Left lung (tissue), 14 donors: Measurements from ENCODE around the gene TXLNG. TPM values are rescaled to one million over a fixed set of nuclear protein-coding genes. Genes with fewer than 3 reads are reported as not detected.

ENCODE experiments used
- ATAC-seq: fragments of 200-7000 bp; cut with Tn5 transposase; one replicate; pipeline ENCODE4 v1.9.1; 2020; ENCODE audit warnings: moderate library complexity
- DNase-seq, 4 donors: peaks; one replicate each; pipeline ENCODE4 v3.0.0-alpha.2; 2013 to 2020
- H3K27ac ChIP-seq, 2 donors: fragments of 200-600 bp; sonication (generic) in 1 of 2; one replicate each; pipeline versions ENCODE4 v1.5.0 to v1.8.0; 2020 to 2021
- H3K27me3 ChIP-seq, 2 donors: fragments of 200-600 bp; sonication (generic) in 1 of 2; one replicate each; pipeline versions ENCODE4 v1.5.0 to v1.8.0; 2020 to 2021
- H3K36me3 ChIP-seq, 2 donors: fragments of 200-600 bp; sonication (generic) in 1 of 2; one replicate each; pipeline versions ENCODE4 v1.5.0 to v1.8.0; 2020 to 2021
- H3K4me1 ChIP-seq, 2 donors: fragments of 200-600 bp; one replicate each; pipeline ENCODE4 v1.8.0; 2021
- H3K4me3 ChIP-seq, 2 donors: fragments of 200-600 bp; sonication (generic) in 1 of 2; one replicate each; pipeline versions ENCODE4 v1.5.0 to v1.8.0; 2020 to 2021; ENCODE audit warnings: mild to moderate bottlenecking in 1 of 2
- H3K9me3 ChIP-seq, 2 donors: fragments of 200-600 bp; sonication (generic) in 1 of 2; one replicate each; pipeline versions ENCODE4 v1.5.0 to v1.8.0; 2020 to 2021
- CTCF ChIP-seq, 2 donors: fragments of 200-600 bp; sonication (generic) in 1 of 2; IDR thresholded peaks; one replicate each; pipeline versions ENCODE4 v1.5.0 to v1.8.0; 2021; ENCODE audit warnings: antibody characterized with exemption in 2 of 2
- intact Hi-C, 2 donors: fragments of 100-400 bp; cut with DNase I; formaldehyde crosslinking; loops; one replicate each; pipeline versions ENCODE4 v1.11.2 to v1.14.2; 2022
- long read RNA-seq, 12 donors: library from polyadenylated mRNA in 2 of 12; unstranded in 2 of 12; transcript quantifications; one replicate each; pipeline ENCODE4 v2.0.0 and lab custom pipeline, GENCODE V29; 2019 to 2026
- polyA plus RNA-seq, 6 donors: library from polyadenylated mRNA; unstranded; fragments of 120-200 nt; gene quantifications; one replicate each; pipeline ENCODE4 v1.2.1, GENCODE V29; 2013; ENCODE audit not compliant: insufficient read length in 6 of 6
- total RNA-seq, 2 donors: library from RNA; stranded (reverse); fragmentation: NEBNext Ultra II Directional; extraction: Animal tissue kit (Norgen Biotek cat#: 25700); gene quantifications; one replicate each; pipeline ENCODE4 v1.2.1, GENCODE V29; 2021
- donor health status: DM: no; HTN: yes; CAD: no.
- donor health status: DM: no; HTN: no; CAD: no.

The TXLNG gene
- 10 to 100 TPM in 1 of 2 donors, 1 to 10 TPM in 1; 9.6 to 11.3 TPM for total RNA-seq
- 10 to 100 TPM; 13.5 to 18.2 (median 16.9) TPM for polyA plus RNA-seq
- long read RNA-seq, donor 1, partial matches to known transcripts, result 7 of 7 reads
- long read RNA-seq, donor 1, other reads (novel, unspliced or antisense), result 0 of 7 reads
- long read RNA-seq, donor 2, partial matches to known transcripts, result 505 of 600 reads
- long read RNA-seq, donor 2, other reads (novel, unspliced or antisense), result 95 of 600 reads
- long read RNA-seq, donor 3, partial matches to known transcripts, result 135 of 274 reads
- long read RNA-seq, donor 3, other reads (novel, unspliced or antisense), result 139 of 274 reads
- long read RNA-seq, donor 4, partial matches to known transcripts, result 14 of 18 reads
- long read RNA-seq, donor 4, other reads (novel, unspliced or antisense), result 4 of 18 reads
- long read RNA-seq, donor 5, partial matches to known transcripts, result 162 of 237 reads
- long read RNA-seq, donor 5, other reads (novel, unspliced or antisense), result 75 of 237 reads
- long read RNA-seq, donor 6, result 0 reads
- long read RNA-seq, donor 7, result 0 reads
- long read RNA-seq, donor 8, full-length matches to known transcripts, result 1 of 259 reads
- long read RNA-seq, donor 8, partial matches to known transcripts, result 175 of 259 reads
- long read RNA-seq, donor 8, other reads (novel, unspliced or antisense), result 83 of 259 reads
- long read RNA-seq, donor 9, result 0 reads
- long read RNA-seq, donor 10, partial matches to known transcripts, result 5 of 5 reads
- long read RNA-seq, donor 10, other reads (novel, unspliced or antisense), result 0 of 5 reads
- long read RNA-seq, donor 11, full-length matches to known transcripts, result 1 of 10 reads
- long read RNA-seq, donor 11, partial matches to known transcripts, result 9 of 10 reads
- long read RNA-seq, donor 11, other reads (novel, unspliced or antisense), result 0 of 10 reads
- long read RNA-seq, donor 12, partial matches to known transcripts, result 5 of 5 reads
- long read RNA-seq, donor 12, other reads (novel, unspliced or antisense), result 0 of 5 reads

- TF ChIP-seq CTCF (IDR thresholded peaks at IDR 0.05), result no peak
- Histone ChIP-seq H3K36me3 (no peaks in the 10 kb centered on the region), H3K9me3 (no peaks in the 10 kb centered on the region), H3K27ac (peak within 1 kb of the TSS; percentile 72 to 80), H3K4me1 (peaks cover 3 to 5% of the 10 kb centered on the region in 2 donors), H3K4me3 (peak within 1 kb of the TSS; percentile 62 to 76), H3K27me3 (no peaks in the 10 kb centered on the region)
- peak; percentile 96 to 99 (median 98) for DNase-seq
- peak; percentile 98 for ATAC-seq
- intact Hi-C loops, result no loop called here
These were observed at the start of gene TXLNG for GRCh38 chrX:16786139-16786790. Gene TXLNG, plus strand, starts transcription at chrX:16786466. Its CDS starts 22 bp downstream, at chrX:16786488.

GRCh38 chrX:16737024-16737423, 49.2 kb upstream of the TXLNG start:
- Histone ChIP-seq H3K36me3 (peaks cover 5 to 42% of the 10 kb centered on the region in 2 donors), H3K27me3 (no peaks in the 10 kb centered on the region), H3K4me3 (no peak overlapping the region), H3K9me3 (no peaks in the 10 kb centered on the region), H3K4me1 (no peaks in the 10 kb centered on the region), H3K27ac (no peak overlapping the region)
- DNase-seq (no peak), ATAC-seq (no peak)
- TF ChIP-seq CTCF (IDR thresholded peaks at IDR 0.05), result no peak
- intact Hi-C loops, result no loop called here

- intact Hi-C loops, result no loop called here
- H3K4me1 ChIP-seq, result no peaks in the 10 kb centered on the region
- H3K9me3 ChIP-seq, result no peaks in the 10 kb centered on the region
- H3K4me3 ChIP-seq, result no peak overlapping the region
- ATAC-seq (peak; percentile 70), DNase-seq (no peak)
- no peak for TF ChIP-seq CTCF (IDR thresholded peaks at IDR 0.05)
- no peak overlapping the region for H3K27ac ChIP-seq
- H3K36me3 ChIP-seq, result peaks cover 5 to 67% of the 10 kb centered on the region in 2 donors
- no peaks in the 10 kb centered on the region for H3K27me3 ChIP-seq
These were observed 46.7 kb upstream of the TXLNG start for GRCh38 chrX:16739574-16739973.

GRCh38 chrX:16743604-16744325, 42.5 kb upstream of the TXLNG start:
- no peak for ATAC-seq
- Histone ChIP-seq H3K36me3 (peaks cover 0 to 72% of the 10 kb centered on the region in 2 donors), H3K27me3 (no peaks in the 10 kb centered on the region), H3K4me1 (no peaks in the 10 kb centered on the region), H3K4me3 (no peak overlapping the region), H3K9me3 (no peaks in the 10 kb centered on the region), H3K27ac (no peak overlapping the region)
- no peak for TF ChIP-seq CTCF (IDR thresholded peaks at IDR 0.05)
- intact Hi-C loops, result no loop called here
- no peak for DNase-seq
